ENCODE data around the gene CCDC167.
A peak's percentile ranks its signal among the peaks of the same experiment; 100 is the strongest.

The CCDC167 gene

DNA sequence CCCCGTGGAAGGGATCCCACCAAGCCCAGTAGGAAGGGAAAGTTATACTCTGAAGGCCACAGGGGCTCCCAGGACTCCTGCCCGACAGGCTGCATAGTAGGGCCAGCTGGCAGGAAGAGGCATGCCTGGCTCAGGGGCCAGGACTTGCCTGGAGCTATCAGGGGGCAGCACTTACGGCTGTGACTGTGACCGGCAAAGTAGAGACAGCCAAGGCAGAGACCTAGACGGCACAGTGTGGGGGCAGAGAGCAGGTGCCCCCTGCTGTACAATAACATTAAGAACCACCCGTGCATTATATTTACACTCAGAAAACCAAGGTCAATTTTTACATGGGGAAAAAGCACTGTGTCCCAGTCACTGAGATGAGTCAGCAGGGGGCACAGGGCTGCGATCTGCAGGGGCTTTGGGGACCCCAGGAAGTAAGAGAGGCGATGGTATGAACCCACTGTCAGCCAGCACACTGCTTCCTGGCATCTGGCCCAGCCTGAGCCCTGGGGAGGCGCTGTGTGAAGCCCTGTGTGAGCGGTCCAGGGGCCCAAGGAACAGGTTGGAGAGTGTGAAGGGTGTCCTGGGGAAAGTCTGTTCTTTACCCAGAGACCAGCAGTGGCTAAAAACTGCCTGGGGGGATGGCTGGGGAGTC, 9.9 kb downstream of the CCDC167 start:
- no peak for DNase-seq (ENCODE audit: low spot score)

DNA sequence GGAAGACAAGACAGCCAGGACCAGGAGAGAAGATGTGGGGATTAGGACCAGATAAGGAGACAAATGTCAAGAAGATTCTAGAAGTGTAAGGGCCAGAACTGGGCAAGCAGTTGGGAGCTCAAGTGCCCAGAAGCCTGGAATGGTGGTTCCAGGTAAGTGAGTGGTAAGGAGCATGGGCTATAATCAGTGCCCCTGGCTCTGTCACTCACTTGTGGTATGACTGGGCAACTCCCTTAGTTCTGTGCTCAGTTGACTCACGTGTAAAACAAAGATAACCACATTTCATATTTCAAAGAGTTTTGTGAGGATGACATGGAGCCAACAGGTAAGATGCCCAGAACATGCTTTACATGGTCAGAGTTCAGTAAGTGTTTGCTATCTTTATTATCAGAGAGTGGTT, 11.2 kb downstream of the CCDC167 start:
- DNase-seq (ENCODE audit: low spot score) = no peak

DNA sequence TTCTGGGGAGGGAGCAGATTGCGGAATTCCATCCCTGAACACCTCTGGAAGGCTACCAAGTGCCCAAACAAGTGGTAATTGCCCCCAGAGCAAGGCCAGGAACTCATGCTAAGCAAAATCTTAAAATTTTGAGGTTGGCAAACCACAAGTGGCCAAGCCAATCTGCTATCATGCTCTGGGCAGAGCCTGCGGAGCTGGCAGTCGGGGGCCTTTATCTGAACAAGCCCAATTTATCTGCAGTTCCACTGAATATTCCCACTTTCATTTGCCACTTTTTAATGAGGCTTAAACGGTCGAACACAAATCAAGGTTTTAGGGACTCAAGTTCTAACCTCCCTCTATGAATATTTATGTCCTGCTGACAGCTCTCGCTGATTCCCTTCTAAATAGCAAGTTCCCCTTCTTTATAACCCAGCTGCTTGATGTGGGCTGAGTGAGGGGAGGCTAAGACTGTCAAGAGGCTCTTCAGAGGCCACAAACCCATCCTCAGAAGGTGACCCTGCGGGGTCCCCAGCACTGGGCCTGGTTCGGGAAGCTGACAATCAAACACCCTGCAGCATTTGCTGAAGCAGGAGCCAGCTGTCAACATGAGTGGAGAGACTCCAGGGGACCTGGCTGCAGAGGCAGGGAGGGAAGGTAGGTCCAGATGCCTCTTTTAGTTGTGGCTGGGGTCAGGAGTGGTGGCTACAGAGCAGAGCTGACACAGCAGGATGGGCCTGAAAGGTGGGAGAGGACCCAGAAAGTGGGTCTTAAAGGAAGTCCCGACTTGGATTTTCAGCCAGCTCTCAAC, 11.9 kb downstream of the CCDC167 start:
- DNase-seq (ENCODE audit: low spot score) = no peak

DNA sequence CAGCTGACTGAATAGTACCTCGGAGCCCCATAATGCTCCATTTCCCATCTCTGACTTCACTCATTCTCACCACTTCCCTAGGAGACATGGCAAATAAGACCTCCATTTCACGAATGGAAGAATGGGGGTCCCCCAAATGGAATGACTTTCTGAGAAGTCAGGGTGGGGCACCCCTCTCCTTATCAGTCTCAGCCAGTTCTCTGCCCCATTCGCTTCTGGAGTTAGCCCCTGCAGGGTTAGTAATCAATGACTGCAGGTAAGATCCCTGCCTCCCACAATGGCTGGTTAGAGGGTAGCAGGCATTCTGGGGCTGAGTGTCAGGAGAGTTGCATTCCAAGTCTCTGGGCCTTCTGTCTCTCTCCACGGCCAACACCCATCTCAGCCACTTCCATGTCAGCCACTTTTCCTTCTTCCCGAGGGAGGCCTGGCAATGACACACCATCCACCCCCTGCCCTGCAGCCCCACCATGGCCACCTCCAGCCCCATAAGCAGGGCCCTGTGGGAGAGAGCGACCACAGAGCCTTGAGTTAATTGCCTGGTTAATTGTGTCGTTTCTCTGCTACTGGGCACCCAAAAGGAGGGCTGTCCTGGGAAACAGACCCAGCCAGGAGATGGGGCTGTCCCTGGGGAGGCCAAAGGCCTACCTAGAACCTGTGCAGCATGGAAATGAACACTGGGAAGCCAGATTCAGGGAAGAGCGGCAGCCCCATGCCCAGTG, 13.4 kb downstream of the CCDC167 start:
- DNase-seq (ENCODE audit: low spot score) = no peak

DNA sequence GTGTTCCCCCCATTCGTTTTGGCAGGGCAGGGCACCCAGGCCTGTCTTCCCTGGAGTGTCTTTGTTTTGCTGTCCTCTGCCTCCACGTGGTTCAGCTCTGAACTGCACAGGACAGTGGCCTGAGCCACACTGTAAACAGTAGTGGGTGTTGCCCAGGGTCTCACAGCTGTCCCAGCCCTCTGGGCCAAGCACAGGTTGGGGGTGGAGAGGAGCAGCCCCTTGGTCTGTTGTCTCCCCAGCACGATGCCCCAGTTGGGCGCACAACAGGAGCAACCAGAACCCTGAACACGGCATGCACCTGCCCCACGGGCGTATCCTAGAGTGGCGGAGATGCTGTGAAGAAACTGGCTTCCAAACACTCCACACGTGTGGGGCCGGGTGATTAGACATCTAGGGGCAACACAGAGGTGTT, 14.4 kb downstream of the CCDC167 start:
- DNase-seq (ENCODE audit: low spot score) = no peak

DNA sequence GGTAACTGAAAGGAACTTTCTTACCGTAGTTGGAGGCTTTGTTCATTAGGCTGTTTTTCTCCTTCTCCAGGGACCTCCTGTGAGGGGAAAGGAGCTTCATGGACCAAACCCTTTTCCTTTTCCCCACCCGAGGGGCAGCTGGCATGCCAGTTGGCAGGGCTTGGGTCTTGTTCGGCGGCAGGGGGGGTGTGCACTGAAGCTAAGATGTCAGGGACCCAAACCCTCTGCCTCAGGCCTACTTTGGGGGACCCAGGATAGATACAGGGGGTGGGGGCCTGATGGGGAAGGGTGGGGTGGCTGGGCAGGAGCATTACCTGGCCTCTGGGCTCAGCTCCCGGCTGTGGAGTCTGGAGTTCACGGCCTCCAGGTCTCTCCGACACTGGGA, 14.9 kb downstream of the CCDC167 start:
- DNase-seq (ENCODE audit: low spot score) = no peak

DNA sequence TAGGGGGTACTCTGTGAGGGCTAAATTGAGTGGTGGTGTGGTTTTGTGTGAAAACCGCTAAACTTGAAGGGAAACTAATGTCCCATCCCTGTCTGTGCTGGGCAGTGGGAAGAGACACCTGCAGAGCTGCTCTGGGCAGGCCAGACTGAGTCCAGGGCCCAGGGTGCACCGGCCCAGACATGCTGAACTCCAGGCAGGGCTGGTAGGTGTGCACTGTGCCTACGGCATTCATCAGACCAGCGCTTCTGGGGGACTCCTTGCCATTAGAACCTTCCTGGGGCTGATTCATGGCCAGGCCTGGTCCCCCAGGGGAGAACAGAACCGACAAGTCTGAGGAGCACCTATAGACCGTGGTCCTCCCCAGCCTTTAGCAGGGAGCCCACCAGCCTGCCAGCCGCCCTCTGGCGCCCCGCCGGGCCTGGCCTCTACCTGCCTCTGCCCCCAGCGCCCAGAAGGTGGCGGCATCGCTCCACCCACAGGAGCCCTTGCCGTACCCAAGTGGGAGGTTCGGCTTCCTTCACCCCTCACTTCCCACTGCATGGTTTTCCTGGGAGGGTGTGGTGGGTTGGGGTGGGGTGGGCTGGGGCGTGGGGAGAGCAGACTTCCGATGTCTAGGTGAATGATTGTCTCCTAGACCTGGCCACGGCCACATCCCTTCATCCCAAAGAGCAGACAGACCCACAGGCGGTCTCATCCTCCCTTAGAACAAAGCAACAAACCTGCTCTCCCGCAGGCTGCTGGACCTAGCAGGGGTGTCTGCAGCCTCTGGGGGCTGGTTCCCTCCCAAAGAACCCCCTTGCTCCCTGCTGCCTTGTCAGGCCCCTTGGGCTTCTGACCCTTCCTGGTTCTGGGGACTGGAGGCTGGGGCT, 15.5 kb downstream of the CCDC167 start:
- peak; percentile 13 for DNase-seq (ENCODE audit: low spot score)

DNA sequence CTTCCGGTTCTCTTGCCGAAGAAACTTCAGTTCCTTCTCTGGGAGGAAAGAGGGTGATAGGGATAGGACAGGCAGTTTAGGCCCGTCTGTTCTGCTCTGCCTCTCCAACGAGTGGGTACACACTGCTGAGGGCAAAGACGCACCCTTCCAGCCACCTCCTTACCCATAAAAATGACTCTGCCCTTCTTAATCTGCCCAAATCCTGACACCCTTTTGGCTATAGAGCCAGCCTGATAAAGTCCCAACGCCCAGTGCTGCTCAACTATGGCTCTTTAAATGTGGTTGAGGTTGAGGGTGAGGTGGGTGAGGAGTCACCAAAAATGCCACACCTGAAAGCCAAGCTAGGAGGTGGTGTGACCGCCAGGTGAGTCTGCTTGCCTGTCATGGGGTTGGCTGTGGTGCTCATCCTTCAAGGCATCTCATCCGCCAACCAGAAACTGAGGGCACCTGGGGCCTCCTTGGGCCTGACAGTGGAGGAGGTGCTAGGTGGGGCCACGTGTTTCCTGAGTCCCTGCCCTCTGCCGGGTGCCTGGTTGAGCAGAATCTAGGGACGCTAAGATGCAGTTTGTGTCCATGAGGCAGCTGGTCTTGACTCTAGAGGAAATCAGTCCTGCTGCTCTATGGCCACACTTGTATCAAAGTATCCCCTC, 16.3 kb downstream of the CCDC167 start:
- DNase-seq (ENCODE audit: low spot score) = no peak

DNA sequence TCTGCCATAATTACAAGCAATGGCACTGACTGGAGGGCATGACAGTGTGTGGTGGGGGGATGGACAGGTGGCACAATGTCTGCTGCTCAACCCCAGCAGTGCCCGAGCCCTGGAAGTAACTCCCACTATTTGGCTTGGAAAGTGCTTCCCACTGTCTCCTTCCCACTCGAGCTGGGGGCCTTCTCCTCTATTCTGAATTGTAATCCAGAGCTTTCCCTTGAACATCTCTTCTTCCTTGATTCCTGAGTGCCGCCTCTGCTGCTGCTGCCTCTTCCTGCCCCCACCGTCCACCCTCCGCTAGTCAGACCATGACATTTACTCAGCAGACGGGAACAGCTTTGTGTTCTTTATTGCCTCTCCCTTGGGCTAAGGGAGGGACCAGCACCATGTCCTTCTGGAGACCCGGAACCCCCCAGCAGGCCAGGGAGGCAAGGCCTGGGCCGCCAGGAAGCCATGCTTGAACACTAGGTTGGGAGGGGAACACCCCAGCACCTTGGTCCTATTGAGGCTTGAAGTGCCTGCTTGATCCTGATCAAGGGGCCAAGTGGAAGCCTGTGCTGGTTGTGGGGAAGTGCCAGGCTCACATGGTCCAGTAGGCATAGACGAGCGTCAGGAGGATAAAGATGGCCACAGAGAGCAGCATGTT, 17.0 kb downstream of the CCDC167 start:
- DNase-seq (ENCODE audit: low spot score) = no peak

DNA sequence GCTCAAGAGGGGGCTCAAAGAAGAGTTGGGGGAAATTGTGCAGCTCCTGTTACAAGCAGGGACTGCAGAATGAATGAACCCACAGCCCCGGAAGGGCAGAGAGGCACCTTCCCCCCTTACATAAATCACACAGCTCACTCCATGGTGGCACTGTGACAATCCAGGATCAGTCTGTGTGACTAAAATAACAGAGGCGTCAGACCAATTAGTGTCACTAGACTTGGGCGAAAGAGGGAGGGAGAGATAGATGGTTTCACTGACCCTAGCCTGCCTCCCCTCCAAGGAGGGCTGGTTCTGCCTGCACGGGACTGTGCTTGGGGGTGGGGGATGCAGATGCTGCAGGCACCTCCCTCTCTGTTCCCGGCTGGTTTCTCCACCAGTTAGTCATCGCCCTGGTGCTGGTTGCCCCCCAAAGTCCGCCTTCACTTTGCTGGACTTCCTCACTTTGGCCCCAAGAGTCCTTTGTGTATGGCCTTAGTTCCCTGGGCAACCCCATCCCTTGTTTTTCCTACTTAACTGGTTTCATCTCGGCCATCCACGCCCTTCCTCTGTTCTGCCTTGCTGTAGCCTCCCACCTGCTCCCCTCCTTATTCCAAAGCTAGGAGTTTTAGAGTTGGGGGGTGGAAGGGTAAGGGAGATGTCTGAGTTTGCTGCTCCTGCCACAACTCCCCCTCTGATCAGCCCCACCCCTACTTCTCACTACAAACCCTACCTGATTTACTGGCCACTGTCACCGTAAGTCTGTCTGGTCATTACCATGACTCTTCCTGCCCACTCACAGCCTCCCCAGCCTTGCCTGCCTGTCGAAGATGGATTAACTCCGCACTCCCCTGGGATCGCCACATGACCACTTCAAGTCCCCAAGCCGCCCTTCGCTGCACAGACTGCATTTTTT, 17.7 kb downstream of the CCDC167 start:
- no peak for DNase-seq (ENCODE audit: low spot score)

DNA sequence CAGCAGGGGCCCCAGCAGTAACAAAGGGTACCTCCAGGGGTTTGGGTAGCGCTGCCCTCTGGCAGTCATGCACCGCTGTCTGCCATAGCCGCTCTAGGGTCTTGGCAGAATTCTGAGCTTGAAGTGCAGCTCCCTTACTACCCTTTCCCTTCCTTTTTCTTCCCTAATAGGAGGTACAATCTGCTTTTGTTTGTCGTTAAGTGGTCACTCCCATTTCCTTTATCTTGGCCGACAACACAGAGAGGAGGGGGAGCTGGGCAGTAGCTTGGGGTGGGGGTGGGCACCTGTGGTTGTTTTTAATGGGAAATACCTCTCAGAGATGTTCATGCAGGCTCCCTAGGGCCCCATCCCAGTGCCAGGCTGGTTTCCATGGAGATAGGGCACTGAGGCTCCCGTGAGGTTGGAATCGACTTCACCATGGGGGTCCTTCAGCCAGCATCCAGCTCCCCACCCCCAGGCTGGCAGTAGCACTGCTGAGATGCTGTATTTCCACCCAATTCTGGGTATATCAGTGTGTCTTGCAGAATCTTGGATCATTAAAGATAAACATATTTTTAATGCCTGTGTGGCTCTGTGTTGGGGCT, 18.6 kb downstream of the CCDC167 start:
- no peak for DNase-seq (ENCODE audit: low spot score)

DNA sequence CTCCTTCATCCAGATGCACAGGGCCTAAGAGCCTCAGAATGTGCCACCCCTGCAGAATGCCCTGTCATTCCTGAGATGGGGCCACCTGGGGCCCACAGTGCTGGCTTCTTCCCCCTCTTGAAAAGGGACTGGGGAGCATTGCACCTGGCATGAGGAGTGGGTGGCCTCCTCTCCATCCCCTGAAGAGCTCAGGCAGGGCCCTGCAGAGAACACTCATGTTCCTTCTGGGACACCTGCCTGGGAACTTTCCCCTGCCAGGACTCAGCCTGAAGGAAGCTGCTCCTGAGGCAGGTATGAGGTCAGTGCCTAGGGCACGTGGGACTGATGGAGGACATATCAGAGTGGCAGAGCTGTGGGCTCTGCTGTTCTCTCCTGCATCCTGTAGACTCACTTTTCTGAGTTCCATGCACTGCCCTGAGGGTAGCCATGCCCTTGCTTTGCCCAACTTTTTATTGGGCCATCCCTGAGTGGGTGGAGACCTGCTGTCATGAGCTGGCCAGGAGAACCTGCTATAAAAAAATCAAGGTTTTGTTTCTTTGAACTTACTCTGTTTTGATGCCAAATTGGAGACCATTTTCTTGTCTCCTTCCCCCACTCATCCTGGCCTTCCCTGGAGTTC, 19.5 kb downstream of the CCDC167 start:
- DNase-seq (ENCODE audit: low spot score) = no peak

DNA sequence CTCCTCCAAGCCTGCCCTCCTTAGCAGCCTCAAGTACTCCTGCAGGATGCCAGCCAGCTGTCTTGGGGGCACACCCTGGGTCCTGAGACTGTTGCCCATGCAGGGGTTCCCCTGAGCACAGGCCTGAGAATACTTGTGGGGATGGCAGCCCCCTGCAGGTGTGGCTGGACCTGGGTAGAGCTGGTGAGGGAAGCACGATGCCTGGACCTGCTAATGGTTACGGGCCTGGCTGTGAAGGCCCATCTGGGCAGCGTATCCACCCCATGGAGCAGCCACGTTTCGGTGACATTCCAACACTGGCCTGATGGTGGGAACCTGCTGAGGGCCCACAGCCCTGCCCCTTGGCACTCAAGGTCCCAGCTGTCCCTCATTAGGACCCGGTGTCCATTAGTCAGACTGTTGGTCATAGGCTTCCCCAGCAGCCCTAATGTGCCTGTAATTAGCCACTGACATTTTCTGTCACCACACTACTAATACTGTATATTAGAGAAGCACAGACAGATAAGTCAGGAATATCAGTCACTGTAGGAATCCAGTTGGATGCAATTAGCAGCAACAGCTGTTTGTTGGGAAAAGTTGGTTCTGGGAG, 20.3 kb downstream of the CCDC167 start:
- no peak for DNase-seq (ENCODE audit: low spot score)

DNA sequence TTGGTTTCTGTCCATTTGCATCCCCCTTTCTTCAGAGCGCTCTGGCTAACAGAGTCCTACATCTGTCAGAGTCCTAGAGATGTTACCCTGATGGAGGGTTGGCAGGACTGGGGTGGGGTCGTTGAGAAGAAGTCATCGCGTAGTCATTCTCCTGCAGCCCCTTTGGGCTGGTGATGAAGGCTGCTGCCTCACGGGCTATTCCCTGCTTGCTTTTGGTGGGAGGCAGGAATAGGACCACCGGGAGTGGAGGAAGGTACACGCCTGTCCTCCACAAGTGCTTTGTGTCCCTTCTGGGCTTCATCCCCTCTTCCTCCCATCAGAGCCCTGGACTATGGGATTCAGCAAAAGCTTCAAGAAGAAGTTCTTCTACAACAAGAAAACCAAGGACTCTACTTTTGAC, 20.9 kb downstream of the CCDC167 start:
- no peak for DNase-seq (ENCODE audit: low spot score)

DNA sequence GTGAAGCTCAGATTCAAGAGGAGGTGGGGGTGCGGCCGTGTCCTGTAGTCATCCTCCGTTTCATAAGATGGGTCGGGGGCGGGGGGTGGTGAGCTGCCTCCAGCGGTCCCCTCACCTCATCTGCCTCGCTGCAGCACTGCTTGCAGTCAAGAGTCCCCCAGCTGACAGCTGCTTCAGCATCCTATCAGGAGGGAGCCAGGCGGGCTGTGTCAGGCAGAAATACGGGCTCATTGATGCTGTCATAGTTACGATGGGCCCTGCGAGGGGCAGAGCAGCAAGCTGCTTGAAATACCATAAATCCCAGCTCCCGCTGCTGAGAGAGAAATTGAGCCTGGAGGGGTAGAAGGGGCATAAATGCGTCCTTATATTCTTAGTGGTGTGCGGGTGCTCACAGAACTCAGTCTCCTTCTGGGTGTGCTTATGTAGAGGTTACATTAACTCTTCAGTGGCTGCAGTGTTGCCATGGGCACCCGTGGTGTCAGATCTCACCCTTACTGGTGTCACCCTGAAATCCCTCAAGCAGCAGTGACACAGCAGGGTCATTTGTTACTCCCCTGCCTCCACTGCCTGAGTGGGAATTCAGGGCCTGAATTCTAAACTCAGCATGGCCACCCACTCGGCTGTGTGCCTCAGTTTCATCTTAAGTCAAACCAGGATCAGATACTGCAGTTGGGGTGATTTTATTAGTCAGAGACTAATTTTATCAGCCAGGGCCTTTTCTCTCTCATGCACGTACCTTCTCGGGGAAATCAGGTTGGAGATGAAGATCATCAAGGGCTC, 21.8 kb downstream of the CCDC167 start:
- DNase-seq (ENCODE audit: low spot score) = no peak

DNA sequence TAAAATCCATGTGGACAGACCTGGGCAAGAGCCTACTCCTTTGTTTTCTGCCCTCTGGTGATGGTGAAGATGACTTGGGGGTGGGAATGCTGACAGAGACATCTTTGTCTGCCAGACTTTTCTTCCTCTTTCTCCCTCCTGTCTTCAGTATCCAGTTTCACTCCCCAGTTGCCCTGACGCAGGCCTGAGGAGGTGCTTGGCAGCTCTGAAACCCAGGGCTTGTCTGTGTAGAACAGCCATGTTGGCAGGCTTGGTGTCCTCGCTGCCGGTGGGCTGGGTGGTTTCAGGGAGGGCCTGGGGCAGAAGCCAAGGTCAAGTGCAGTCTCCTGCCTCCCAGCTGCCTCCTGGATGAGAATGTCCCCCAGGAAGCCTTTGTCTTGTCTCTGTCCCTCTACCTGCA, 22.5 kb downstream of the CCDC167 start:
- no peak for DNase-seq (ENCODE audit: low spot score)

DNA sequence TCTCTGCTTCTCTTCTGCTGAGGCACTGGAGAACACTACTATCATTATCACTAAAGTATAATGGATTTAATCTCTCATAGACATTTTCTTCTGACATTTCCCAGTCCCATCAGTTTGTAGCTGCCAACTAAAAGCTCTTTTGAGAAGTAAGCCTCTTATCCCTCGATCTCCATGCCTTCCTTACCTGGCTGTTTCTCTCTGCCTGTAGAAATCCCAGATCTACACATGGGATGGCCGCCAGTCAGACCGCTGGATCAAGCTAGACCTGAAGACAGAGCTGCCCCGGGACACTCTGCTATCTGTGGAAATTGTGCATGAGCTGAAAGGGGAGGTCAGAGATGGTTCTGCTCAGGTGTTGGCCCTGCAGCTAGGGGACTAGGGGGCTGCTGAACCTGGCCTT, 25.4 kb downstream of the CCDC167 start:
- no peak for DNase-seq (ENCODE audit: low spot score)

Measured in RKO (cell line).